Adrenal gland (tissue), 5 donors: Measurements from ENCODE around the gene TST.

ENCODE experiments used
- CTCF ChIP-seq, 6 experiments: fragments of 450-650 bp in 4 of 6; fragments of 200-600 bp in 2 of 6; sonication (generic) in 1 of 6; IDR thresholded peaks; 1 replicate in 5 of 6; 2 replicates in 1 of 6; pipeline versions ENCODE4 v1.5.1 to v1.8.0; 2016 to 2021; ENCODE audit warnings: antibody characterized with exemption in 6 of 6, mild to moderate bottlenecking in 2 of 6, moderate library complexity in 1 of 6
- POLR2A ChIP-seq, 2 donors: fragments of 450-650 bp; IDR thresholded peaks; one replicate each; pipeline ENCODE4 v1.6.1; 2017; ENCODE audit warnings: antibody characterized with exemption in 2 of 2, mild to moderate bottlenecking in 2 of 2, moderate library complexity in 1 of 2
- donor health status: DM: no; HTN: no; CAD: no.

DNA sequence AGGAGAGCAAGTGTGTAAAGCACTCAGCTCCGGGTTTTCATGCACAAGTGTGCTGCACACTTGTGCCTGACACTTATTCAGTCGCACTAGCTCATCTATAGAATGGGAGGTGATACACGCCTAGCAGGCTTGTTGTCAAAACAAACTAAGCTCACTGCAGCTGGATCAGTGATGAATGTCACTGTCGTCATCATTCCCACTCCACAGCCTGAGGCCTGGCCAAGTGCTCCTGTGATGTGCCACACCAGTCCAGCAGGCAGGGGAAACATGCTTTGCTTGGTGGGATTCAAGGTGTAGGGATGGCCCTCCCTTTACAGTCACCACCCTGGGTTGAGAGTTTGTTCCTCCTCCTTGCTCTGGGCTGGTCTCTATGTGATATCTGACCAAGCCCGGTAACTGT lies 7.1 kb upstream of the TST start:
- no peak for TF ChIP-seq CTCF (IDR thresholded peaks at IDR 0.05)
- no peak for TF ChIP-seq POLR2A (IDR thresholded peaks at IDR 0.05)
